Erythroblast (primary cell): ENCODE data around the gene HDAC2.
"Not testable (repeated sequence)": the region's sequence is repeated elsewhere in the genome, so short reads cannot be mapped to it uniquely, and the experiment has no call there.

Experiments used
- GATA1 ChIP-seq: IDR thresholded peaks from 2 replicates; pipeline ENCODE4 v1.6.1; 2011; ENCODE audit warnings: low read depth, mild to moderate bottlenecking, control low read depth, low read length, moderate library complexity
- POLR2A ChIP-seq: IDR thresholded peaks from 2 replicates; pipeline ENCODE4 v1.6.1; 2011; ENCODE audit warnings: mild to moderate bottlenecking, low read length

GRCh38 chr6:113931907-113932306 is 39.0 kb downstream of the HDAC2 start:
- TF ChIP-seq POLR2A, GATA1: not testable (repeated sequence)
